Thymus (tissue), 11 donors: ENCODE data around the gene ARMC2. TPM values are rescaled to one million over a fixed set of nuclear protein-coding genes. Genes with fewer than 3 reads are reported as not detected.
"Not testable (repeated sequence)": the region's sequence is repeated elsewhere in the genome, so short reads cannot be mapped to it uniquely, and the experiment has no call there.

ENCODE experiments used
- DNase-seq, 9 donors: peaks; one replicate each; pipeline ENCODE4 v3.0.0-alpha.2; 2013; ENCODE audit warnings: low spot score in 9 of 9, low read depth in 6 of 9, missing footprints in 1 of 9
- H3K27ac ChIP-seq, 2 donors: one replicate each; pipeline ENCODE4 v1.5.1; 2013; ENCODE audit warnings: control low read depth in 1 of 2, low read depth in 1 of 2, low read length in 1 of 2, mild to moderate bottlenecking in 1 of 2, moderate library complexity in 1 of 2
- H3K27me3 ChIP-seq, 2 donors: one replicate each; pipeline ENCODE4 v1.5.1; 2013; ENCODE audit warnings: low read length in 1 of 2; ENCODE audit not compliant: control insufficient read depth in 2 of 2, insufficient read depth in 1 of 2
- H3K36me3 ChIP-seq, 2 donors: one replicate each; pipeline ENCODE4 v1.5.1; 2013; ENCODE audit warnings: low read length in 1 of 2, mild to moderate bottlenecking in 1 of 2, moderate library complexity in 1 of 2; ENCODE audit not compliant: control insufficient read depth in 2 of 2, insufficient read depth in 2 of 2
- H3K4me1 ChIP-seq, 2 donors: one replicate each; pipeline ENCODE4 v1.5.1; 2013; ENCODE audit warnings: low read length in 2 of 2; ENCODE audit not compliant: control insufficient read depth in 2 of 2, insufficient read depth in 2 of 2
- H3K4me3 ChIP-seq, 2 donors: one replicate each; pipeline ENCODE4 v1.5.1; 2013; ENCODE audit warnings: low read length in 2 of 2, control low read depth in 1 of 2, mild to moderate bottlenecking in 1 of 2
- H3K9me3 ChIP-seq, 2 donors: one replicate each; pipeline ENCODE4 v1.5.1; 2013; ENCODE audit warnings: low read length in 1 of 2, mild to moderate bottlenecking in 1 of 2; ENCODE audit not compliant: control insufficient read depth in 2 of 2, insufficient read depth in 1 of 2
- WGBS: extraction: QIAGEN DNeasy Blood & Tissue Kit; methylation state at CpG from one replicate; pipeline ENCODE4 v1.1.7; 2013; 5-methylcytosine and 5-hydroxymethylcytosine counted together
- polyA plus RNA-seq: library from polyadenylated mRNA; stranded (reverse); fragments of 200-250 nt; gene quantifications from one replicate; pipeline ENCODE4 v1.2.3, GENCODE V29; 2013
- total RNA-seq: library from RNA; stranded (reverse); fragments of 120-200 nt; gene quantifications from one replicate; pipeline ENCODE4 v1.2.4, GENCODE V29; 2013
- donor health status: healthy.

The ARMC2 gene
- total and polyA plus RNA-seq, 2 donors = 1.8 to 1.9 TPM

- H3K4me3 ChIP-seq = no peak overlapping the region
- no peaks in the 10 kb centered on the region for H3K9me3 ChIP-seq
- H3K36me3 ChIP-seq = no peaks in the 10 kb centered on the region
- no peak for DNase-seq
- peaks cover 0 to 7% of the 10 kb centered on the region in 2 donors for H3K4me1 ChIP-seq
- no peaks in the 10 kb centered on the region for H3K27me3 ChIP-seq
- no peak overlapping the region for H3K27ac ChIP-seq
- WGBS = 98% methylated on average over 2 of the region's 2 CpGs
Measured at GRCh38 chr6:108969776-108970175, 121.6 kb downstream of the ARMC2 start.

- whole genome bisulfite sequencing = 92% methylated on average over 1 of the region's 1 CpG
Measured at GRCh38 chr6:108974201-108974600, 126.0 kb downstream of the ARMC2 start.

GRCh38 chr6:108978638-108979037, 130.4 kb downstream of the ARMC2 start:
- H3K4me1 ChIP-seq, DNase-seq, H3K4me3 ChIP-seq, H3K27ac ChIP-seq, H3K27me3 ChIP-seq, H3K9me3 ChIP-seq, H3K36me3 ChIP-seq: not testable (repeated sequence)
- WGBS = 100% methylated on average over 1 of the region's 1 CpG

More at GRCh38 chr6:108974201-108974600, 126.0 kb downstream of the ARMC2 start:
- no peak overlapping the region for H3K27ac ChIP-seq
- no peaks in the 10 kb centered on the region for H3K9me3 ChIP-seq
- no peaks in the 10 kb centered on the region for H3K27me3 ChIP-seq
- no peak for DNase-seq
- H3K4me3 ChIP-seq = no peak overlapping the region
- H3K4me1 ChIP-seq = no peaks in the 10 kb centered on the region
- no peaks in the 10 kb centered on the region for H3K36me3 ChIP-seq

- WGBS = 90% methylated on average over 10 of the region's 10 CpGs
- H3K9me3 ChIP-seq = peaks cover 0 to 6% of the 10 kb centered on the region in 2 donors
Measured at GRCh38 chr6:108982154-108983113, 134.2 kb downstream of the ARMC2 start.

GRCh38 chr6:108983151-108983550, 134.9 kb downstream of the ARMC2 start:
- Histone ChIP-seq H3K4me1 (no peaks in the 10 kb centered on the region), H3K9me3 (peaks cover 0 to 6% of the 10 kb centered on the region in 2 donors), H3K27ac (no peak overlapping the region), H3K4me3 (no peak overlapping the region), H3K36me3 (peaks cover 0 to 15% of the 10 kb centered on the region in 2 donors), H3K27me3 (no peaks in the 10 kb centered on the region)
- WGBS = 95% methylated on average over 1 of the region's 1 CpG
- no peak for DNase-seq

More at GRCh38 chr6:108982154-108983113, 134.2 kb downstream of the ARMC2 start:
- no peak overlapping the region for H3K4me3 ChIP-seq
- H3K4me1 ChIP-seq = no peaks in the 10 kb centered on the region
- no peak overlapping the region for H3K27ac ChIP-seq
- no peak for DNase-seq
- peaks cover 0 to 10% of the 10 kb centered on the region in 2 donors for H3K36me3 ChIP-seq
- no peaks in the 10 kb centered on the region for H3K27me3 ChIP-seq

- DNase-seq = no peak
- peaks cover 6 to 34% of the 10 kb centered on the region in 2 donors for H3K36me3 ChIP-seq
- H3K27ac ChIP-seq = no peak overlapping the region
Measured at GRCh38 chr6:108985301-108985700, 137.1 kb downstream of the ARMC2 start.

GRCh38 chr6:108987156-108987555, 138.9 kb downstream of the ARMC2 start:
- H3K9me3 ChIP-seq = no peaks in the 10 kb centered on the region
- DNase-seq = no peak
- no peak overlapping the region for H3K4me3 ChIP-seq
- no peaks in the 10 kb centered on the region for H3K4me1 ChIP-seq
- no peak overlapping the region for H3K27ac ChIP-seq
- H3K27me3 ChIP-seq = no peaks in the 10 kb centered on the region
- H3K36me3 ChIP-seq = peaks cover 6 to 49% of the 10 kb centered on the region in 2 donors

More at GRCh38 chr6:108985301-108985700, 137.1 kb downstream of the ARMC2 start:
- Histone ChIP-seq H3K27me3 (no peaks in the 10 kb centered on the region), H3K9me3 (peaks cover 0 to 4% of the 10 kb centered on the region in 2 donors), H3K4me3 (no peak overlapping the region), H3K4me1 (no peaks in the 10 kb centered on the region)

- WGBS = 96% methylated on average over 3 of the region's 3 CpGs
- no peak for DNase-seq
- Histone ChIP-seq H3K27ac (no peak overlapping the region), H3K9me3 (no peaks in the 10 kb centered on the region), H3K27me3 (no peaks in the 10 kb centered on the region), H3K4me1 (no peaks in the 10 kb centered on the region), H3K36me3 (peaks cover 6 to 55% of the 10 kb centered on the region in 2 donors), H3K4me3 (no peak overlapping the region)
Measured at GRCh38 chr6:108988296-108988695, 140.1 kb downstream of the ARMC2 start.

GRCh38 chr6:108988765-108989164, 140.5 kb downstream of the ARMC2 start:
- peaks cover 6 to 55% of the 10 kb centered on the region in 2 donors for H3K36me3 ChIP-seq
- no peaks in the 10 kb centered on the region for H3K9me3 ChIP-seq
- H3K27me3 ChIP-seq = no peaks in the 10 kb centered on the region
- no peaks in the 10 kb centered on the region for H3K4me1 ChIP-seq
- WGBS = 98% methylated on average over 5 of the region's 5 CpGs
- H3K27ac ChIP-seq = no peak overlapping the region
- no peak overlapping the region for H3K4me3 ChIP-seq
- DNase-seq = no peak
